Inflammatory macrophage treated with lipopolysaccharide for 1 hour (primary cell): ENCODE measurements around the gene IFNL2.
A peak's percentile ranks its signal among the peaks of the same experiment; 100 is the strongest.
"Not testable (repeated sequence)": the region's sequence is repeated elsewhere in the genome, so short reads cannot be mapped to it uniquely, and the experiment has no call there.

ENCODE experiments used
- DNase-seq, 2 donors: peaks; one replicate each; pipeline ENCODE4 v3.0.0-alpha.2; 2020 to 2022

IFNL2 gene

DNA sequence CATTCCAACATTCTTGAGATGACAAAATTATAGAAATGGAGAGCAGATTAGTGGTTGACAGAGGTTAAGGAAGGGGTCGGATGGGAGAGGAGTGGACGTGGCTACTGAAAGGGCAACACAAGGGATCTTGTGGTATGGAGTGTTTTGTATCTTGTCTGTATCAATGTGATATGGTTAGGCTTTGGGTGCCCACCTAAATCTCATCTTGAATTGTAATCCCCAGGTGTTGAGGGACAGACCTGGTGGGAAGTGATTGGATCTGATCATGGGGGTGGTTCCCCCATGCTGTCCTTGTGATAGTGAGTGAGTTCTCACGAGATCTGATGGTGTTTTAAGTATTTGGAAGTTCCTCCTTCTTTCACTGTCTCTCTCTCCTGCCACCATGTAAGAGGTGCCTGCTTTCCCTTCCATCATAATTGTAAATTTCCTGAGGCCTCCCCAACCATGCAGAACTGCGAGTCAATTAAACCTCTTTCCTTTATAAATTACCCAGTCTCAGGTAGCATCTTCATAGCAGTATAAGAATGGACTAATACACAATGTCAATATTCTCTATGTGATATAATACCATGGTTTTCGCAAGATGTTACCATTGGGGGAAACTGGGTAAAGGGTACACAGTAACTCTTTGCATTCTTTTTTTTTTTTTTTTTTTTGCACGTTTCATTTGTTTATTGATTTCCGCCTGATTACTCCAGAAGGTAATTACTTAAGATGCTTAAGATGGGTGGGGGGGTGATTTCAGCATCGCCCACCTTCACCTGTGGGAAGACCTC is 14.6 kb upstream of the IFNL2 start:
- no peak for DNase-seq

DNA sequence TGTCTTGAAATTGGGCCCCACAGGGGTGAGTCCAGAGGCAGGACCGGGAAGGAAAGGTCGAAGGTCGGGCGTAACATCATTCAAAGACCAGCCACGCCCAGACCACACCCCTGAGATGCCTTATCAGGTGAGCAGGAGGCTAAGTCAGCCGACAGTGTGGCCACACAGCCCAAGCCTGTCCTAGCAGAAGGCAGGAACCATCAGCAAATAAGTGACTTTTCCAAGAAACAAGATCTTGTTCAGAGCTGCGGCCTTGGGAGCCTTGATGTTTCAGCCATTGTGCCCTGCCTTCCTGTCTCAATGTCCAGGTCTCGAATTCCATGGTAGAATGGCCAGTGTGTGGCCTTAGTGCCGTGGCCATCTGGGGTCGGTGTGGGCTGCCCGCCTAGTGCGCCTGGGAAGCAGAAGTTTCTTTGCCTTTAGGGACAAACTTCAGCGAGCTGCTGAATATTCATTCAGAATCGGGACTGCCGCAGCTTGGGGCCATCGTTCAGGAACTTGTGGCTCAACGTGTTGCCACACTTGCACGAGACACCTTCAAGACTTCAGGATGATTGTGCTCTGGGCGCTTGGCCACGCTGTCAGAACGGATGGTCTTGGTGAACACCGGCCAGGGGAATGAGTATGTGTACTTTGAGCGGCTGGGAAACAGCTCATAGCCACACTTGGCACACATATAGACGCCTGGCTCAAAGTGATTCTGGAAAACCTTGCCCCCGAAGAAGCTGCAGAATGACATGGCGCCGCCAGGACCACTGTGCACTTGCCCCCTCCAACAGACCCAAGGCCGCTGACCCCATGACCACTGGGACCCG is 13.5 kb upstream of the IFNL2 start:
- no peak for DNase-seq

GRCh38 chr19:39257227-39257626 is 11.0 kb upstream of the IFNL2 start:
- no peak for DNase-seq

- DNase-seq: no peak
These were observed 6.5 kb upstream of the IFNL2 start for GRCh38 chr19:39261704-39262103.

- DNase-seq: no peak
These were observed 5.7 kb upstream of the IFNL2 start for GRCh38 chr19:39262496-39262895.

DNA sequence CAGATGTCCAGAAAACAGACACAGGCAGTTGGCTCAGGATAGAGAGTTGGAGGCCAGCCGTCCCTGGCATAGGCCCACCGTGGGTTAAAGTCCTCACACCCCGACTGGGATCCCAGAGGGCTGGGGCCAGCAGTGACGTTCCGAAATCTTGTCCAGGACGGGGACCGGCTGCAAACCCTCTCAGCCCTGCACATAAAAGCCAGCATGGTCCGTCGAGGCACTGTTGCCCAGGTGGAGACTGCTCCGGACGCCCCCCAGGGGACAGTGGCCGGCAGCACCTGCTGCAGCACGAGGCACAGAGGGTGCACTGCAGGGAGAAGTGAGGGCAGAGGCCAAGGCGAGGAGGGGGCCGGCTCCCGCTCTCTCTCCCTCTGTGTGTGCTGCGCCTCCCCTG is 4.3 kb upstream of the IFNL2 start:
- no peak for DNase-seq

GRCh38 chr19:39264306-39265290 is 3.6 kb upstream of the IFNL2 start:
- no peak for DNase-seq

DNA sequence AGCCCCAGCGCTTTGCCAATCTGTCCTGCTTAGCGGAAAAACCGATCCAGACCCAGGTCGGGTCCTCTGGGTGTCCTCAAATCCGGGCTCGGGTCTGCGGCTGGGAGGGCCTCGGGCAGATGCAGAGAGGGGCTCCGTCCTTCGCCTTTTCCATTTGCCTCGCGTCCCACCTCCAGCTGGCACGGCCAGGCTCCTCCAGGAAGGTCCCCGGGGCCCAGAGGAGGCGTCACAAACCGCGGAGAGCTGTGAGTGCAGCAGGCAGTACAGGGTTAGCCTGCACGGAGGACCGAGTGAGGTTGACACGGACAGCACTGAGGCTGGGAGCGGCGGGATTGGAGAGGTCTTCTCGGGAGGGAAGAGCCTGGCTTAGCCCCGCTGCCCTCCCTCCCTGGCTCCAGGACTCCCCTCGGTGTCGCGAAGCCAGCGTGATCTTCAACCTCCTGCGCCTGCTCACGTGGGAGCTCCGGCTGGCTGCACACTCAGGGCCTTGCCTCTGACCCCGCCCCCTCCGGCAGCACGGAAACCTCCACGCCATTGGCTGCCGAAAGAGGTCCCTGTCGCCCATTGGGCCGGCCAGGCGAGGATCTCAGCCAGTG is 2.8 kb upstream of the IFNL2 start:
- DNase-seq: no peak

GRCh38 chr19:39268531-39269223 is 481 bp downstream of the IFNL2 start:
- DNase-seq: not testable (repeated sequence)

GRCh38 chr19:39269369-39269768 is 1.2 kb downstream of the IFNL2 start:
- DNase-seq: not testable (repeated sequence)

DNA sequence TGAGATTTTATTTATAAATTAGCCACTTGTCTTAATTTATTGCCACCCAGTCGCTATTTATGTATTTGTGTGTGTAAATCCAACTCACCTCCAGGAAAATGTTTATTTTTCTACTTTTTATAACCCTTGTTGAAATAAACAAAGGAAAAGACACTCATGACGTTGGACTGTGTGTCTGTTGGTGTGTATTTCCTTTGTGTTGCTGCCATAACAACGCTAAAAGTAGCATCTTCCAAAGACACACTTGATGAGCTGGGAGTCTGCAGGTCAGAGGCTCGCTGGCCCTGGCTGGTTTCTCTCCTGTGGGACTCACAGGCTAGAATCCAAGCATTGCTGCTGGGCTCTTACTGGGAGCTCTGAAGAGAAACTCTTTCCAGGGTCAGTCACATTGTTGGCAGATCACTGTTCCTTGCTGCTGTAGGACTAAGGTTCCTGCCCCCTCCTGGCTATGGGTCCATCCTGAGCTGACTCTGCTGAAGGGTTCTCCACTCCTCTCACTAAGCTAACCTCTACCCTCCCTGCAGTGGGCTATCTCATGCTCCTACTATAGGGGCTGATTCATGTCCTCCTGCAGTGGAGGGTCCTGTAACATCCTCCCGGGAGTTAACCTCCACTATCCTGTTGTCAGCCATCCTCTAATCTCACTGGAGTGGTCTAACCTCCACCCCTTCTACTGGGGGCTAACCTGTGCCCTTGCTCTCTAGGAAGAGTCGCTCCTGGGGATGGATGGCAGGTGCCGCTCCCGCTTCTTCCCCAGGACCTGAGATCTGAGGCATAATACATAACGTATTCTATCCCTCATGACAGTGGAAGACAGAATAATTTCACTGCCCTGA is 2.1 kb downstream of the IFNL2 start:
- no peak for DNase-seq

DNA sequence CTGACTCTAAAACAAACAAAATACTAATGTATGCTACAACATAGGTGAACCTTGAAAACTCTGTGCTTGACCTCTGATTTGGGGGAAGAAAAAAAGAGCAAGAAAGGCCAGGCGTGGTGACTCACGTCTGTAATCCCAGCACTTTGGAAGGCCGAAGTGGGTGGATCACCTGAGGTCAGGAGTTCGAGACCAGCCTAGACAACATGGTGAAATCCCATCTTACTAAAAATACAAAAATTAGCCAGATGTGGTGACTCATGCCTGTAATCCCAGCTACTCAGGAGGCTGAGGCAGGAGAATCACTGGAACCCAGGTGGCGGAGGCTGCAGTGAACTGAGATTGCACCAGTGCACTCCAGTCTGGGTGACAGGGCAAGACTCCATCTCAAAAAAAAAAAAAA is 5.7 kb downstream of the IFNL2 start:
- DNase-seq: not testable (repeated sequence)

DNA sequence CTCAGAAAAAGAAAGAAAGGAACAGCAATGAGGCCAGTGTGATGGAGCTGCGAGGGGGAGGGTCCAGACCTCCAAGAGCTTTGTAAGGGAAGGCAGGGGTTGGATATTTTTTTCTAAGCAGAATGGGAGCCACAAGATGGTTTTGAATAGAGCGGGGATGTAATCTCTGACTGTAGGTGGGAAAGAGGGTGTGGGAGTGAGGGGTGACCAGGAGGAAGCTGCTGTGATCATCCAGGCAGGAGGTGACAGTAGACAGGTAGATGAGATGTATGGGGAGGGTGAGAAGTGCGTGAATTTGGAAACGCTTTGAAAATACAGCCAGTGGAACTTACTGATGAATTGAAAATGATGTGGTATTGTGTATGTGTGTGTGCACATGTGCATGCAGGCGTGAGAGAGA is 7.4 kb downstream of the IFNL2 start:
- no peak for DNase-seq

- DNase-seq: no peak
These were observed 8.5 kb downstream of the IFNL2 start for GRCh38 chr19:39276740-39277139.

DNA sequence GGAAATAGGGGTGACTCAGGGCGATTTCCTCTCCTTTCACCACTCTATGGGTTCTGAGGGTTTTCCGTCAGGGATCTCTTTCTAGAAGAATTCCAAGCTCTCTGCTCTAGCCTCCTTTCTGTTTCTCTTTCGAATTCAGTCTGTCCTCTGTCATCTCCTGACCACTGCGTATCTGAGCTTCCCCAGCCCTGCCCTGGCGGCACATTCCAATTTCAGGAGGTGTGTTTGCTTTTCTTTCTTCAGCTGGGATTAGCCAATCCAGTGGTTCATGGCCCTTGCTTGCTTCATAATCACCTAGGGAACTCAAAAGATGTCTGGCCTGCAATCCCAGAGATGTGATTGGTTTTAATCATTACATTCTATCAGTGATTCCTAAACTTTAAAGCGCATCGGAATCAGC is 9.4 kb downstream of the IFNL2 start:
- DNase-seq: no peak

GRCh38 chr19:39282021-39282420 is 13.8 kb downstream of the IFNL2 start:
- DNase-seq: no peak

DNA sequence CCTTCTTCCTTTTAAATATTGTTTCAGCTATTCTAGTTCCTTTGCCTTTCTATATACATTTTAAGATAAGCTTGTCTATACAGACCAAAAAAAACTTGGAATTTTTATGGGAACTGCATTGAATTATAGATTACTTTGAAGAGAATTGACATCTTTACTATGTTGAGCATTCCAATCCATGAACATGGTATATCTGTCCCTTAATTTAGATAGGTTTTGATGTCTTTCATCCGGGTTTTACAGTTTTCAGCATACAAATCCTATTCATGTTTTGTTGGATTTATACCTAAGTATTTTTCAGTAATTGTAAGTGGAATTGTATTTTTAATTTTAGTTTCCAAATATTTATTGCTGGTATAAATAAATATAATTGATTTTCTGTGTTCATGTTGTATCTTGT is 15.8 kb downstream of the IFNL2 start:
- DNase-seq: no peak

GRCh38 chr19:39293394-39293793 is 25.2 kb downstream of the IFNL2 start:
- DNase-seq: no peak

- peak; percentile 5 to 13 for DNase-seq
These were observed 28.0 kb downstream of the IFNL2 start, which contains the start of gene IFNL1 for GRCh38 chr19:39296055-39296645. Gene IFNL1 (plus strand): TSS chr19:39296407. CDS start chr19:39296422, 15 bp downstream.

- DNase-seq: no peak
These were observed 28.7 kb downstream of the IFNL2 start for GRCh38 chr19:39296906-39297305.
